SW 1271 (cell line): Measurements from ENCODE around the gene FGF9.

Experiments
- DNase-seq, 2 experiments: peaks; one replicate each; lab custom pipeline; 2025; lab: John Stamatoyannopoulos, UW

FGF9 gene

GRCh38 chr13:21674490-21675009 lies 3.7 kb downstream of the FGF9 start:
- DNase-seq, result no peak

- DNase-seq, result no peak
Measured at GRCh38 chr13:21675095-21675991, 4.5 kb downstream of the FGF9 start.

DNA sequence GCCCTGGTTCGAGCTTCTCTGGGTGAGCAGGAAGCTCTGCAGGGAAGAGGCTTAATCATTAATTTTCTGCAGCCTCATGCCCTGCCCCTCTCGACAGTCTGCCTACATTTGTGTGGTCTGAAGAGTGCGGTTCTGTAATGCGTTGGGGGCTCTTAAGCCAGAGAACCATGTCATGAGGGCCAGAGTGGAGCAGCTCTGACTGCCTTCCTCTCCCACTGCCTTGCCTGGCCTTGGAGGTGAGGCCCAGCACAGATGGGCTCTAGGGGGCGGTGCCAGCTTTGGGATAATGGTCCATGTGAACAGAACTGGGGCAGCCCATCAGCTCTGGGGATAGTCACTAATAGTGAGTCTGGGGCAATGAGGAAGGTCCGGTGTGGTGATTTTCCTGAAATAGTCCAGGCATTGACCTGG lies 5.7 kb downstream of the FGF9 start:
- DNase-seq, result no peak

DNA sequence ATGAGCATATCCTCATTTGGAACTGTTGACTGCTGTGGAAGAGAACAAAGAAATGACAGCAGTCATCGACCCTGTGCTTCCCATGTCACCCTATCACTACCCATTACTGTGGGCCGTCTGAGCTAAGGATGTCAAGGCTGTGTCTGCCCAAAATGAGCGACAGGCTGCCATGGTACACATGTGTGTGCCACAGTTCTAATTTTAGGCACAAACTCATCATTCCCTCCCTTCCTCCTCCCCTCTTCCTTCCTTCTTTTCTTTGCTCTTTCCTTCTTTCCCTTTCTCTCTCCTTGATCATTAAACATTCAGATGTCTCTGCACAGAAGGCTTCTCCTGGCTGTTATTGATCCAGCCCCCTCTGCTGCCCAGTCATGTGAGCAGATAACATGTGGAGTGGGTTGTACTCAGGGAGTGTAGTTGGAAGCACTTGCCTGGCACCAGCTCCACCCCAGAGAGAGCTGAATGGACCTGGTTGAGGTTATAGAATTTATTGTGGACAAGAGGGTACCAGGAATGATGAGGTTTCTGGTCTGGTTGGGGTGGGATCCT lies 6.3 kb downstream of the FGF9 start:
- DNase-seq, result no peak

DNA sequence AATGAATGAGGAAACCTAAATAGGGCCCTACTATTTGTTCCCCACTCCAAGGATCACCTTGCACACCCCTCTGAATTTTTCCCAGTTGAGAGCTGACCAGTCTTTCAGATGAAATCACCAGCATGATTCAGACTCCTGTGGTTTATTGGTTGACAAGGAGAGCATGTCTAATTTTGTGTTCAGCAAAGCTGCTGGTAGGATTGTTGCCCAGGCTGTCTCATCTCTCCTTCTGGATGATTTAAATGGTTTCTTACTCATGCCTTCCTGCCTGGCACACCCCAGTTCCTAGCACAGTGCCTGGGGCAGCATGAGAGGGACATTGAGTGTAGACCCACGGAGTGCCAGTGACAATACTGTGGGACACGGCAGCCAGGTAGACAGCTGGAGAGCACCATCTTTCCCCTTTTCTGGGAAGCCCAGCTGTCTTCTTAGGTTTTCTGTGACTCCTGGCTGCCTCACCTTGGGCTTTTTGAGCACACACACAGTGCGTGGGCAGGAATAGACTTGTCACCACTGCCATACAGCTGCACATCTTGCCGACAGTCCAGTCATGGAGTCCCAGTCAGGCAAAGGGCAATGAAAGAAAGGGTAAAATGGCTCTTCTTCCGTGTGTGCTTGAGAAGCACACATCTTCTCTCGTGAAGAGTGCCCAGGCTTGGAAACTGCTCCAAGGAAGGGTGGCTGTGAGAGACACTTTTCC lies 12.3 kb downstream of the FGF9 start:
- peak in 1 of 2 experiments; percentile 22 for DNase-seq

- no peak for DNase-seq
Measured at GRCh38 chr13:21684576-21684975, 13.7 kb downstream of the FGF9 start.

- no peak for DNase-seq
Measured at GRCh38 chr13:21685485-21686064, 14.7 kb downstream of the FGF9 start.

- DNase-seq, result no peak
Measured at GRCh38 chr13:21686751-21687391, 16.0 kb downstream of the FGF9 start.

- no peak for DNase-seq
Measured at GRCh38 chr13:21688056-21688455, 17.2 kb downstream of the FGF9 start.

GRCh38 chr13:21689097-21689496 lies 18.2 kb downstream of the FGF9 start:
- DNase-seq, result no peak

DNA sequence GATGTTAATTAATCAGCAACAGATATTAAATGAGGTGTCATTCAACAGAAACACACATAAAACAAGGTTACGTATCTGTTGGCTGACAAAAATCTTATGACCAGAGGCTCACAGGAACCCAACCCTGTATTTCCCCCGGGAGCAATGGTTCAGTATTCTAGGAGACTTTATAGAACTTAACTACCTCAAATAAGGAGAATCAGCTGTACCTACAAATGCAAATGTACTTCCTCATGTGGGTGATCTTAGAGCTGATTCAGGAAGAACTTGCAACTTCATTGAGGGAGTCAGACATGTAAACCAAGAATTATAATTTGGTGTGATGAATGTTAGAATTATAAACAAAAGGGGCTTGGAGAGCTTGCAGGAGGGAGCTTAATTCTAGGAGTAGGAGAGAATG lies 20.1 kb downstream of the FGF9 start:
- DNase-seq, result no peak

- DNase-seq, result no peak
Measured at GRCh38 chr13:21691500-21691899, 20.6 kb downstream of the FGF9 start.

- no peak for DNase-seq
Measured at GRCh38 chr13:21691928-21692327, 21.1 kb downstream of the FGF9 start.

DNA sequence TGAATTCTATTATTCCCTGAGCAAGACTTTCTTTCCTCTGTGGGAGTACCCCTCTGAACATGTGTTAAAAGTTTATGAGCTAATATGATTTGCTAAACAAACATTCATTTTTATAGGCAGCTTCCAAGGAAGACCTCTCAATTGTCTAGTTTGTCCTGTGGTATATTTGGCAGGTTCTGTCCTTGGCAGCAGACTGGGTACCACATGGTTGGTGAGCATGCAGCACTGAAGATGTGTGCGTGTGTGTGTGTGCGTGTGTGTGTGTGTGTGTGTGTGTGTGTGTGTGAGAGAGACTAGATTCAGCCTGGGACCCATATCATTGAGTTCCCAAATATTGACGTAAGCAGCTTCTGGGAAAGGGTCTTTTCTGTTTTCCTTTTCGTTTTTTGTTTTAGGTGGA lies 24.0 kb downstream of the FGF9 start:
- DNase-seq, result no peak

- DNase-seq, result no peak
Measured at GRCh38 chr13:21695546-21695945, 24.7 kb downstream of the FGF9 start.

DNA sequence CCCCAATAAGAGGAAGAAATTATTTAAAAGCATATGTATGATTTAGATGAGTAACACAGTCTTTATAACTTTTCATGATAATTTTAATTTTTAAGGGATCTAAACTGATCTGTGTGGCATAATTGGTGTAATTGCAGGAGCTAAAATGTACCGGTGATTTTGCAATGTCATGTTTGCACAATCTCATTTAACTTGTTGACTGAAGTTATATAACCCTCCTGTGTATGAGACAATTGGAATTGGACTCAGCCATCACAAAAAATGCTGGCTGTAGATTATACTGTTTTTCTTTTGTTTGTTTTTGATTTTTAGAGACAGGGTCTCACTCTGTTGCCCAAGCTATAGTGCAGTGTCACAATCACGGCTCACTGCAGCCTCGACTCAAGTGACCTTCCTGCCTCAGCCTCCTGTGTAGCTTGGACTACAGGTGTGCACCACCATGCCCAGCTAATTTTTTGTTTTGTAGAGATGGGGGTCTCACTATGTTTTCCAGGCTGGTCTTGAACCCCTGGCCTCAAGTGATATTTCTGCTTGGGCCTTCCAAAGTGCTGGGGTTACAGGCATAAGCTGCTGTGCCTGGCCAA lies 26.1 kb downstream of the FGF9 start:
- no peak for DNase-seq

- no peak for DNase-seq
Measured at GRCh38 chr13:21698817-21699679, 28.2 kb downstream of the FGF9 start.

GRCh38 chr13:21701460-21701859 lies 30.6 kb downstream of the FGF9 start:
- no peak for DNase-seq

DNA sequence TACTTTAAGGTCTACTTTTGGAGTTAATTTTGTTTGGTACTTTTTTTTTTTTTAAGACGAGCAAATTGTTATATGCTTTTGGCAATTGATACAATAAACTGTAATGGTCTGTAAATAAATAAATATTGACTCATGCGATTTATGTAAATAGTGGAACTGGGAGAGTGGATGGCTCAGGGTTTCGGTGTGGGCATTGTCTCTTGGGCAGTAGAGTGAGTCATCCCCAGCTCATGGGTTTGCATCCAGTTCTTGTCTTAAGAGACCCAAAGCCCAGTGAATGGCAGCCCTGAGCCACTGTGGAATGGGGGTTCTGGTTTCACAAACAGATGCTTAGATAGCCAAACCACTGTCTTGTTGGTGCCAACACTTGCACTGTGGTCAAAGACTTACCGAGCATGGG lies 33.0 kb downstream of the FGF9 start:
- DNase-seq, result no peak

GRCh38 chr13:21707586-21707985 lies 36.7 kb downstream of the FGF9 start:
- DNase-seq, result no peak

DNA sequence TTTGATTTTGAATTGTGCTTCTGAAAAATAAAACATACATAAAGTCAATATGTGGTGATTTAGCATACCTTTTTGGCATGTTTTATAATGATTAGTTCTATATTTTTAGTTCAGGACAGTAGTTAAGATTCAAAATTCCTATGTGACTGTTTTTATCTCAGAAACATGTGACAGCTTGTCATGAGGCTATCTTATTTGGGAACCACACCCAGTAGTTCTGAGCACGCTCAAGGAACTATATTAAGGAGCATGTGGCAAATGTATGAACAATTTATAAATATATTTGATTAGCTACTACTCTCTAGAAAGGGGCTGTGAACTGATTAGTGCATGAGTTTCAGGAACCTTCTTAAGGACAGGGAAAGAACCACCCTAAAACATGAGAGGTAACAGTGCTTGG lies 38.8 kb downstream of the FGF9 start:
- no peak for DNase-seq
